Measurements from ENCODE around the gene SCN9A.

DNA sequence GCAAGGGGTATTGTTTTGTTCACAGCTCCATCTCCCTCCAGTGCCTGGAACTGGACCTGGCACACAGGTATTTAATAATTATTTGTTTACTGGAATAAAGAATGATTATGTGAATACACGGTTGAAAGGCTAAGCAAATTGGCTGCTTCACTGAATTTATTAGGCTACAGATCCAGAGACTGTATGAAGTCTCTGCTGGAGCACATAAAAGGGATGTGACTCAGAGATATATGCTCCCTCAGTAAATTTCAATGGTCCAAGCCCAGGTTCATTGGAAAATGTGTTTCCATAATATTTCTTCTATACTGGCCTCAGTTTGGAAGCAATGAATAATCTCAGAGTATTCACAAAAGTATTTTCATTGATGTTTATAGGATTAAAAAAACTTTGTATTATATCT is 126.4 kb downstream of the SCN9A start:
- TF ChIP-seq, protein P1, sequence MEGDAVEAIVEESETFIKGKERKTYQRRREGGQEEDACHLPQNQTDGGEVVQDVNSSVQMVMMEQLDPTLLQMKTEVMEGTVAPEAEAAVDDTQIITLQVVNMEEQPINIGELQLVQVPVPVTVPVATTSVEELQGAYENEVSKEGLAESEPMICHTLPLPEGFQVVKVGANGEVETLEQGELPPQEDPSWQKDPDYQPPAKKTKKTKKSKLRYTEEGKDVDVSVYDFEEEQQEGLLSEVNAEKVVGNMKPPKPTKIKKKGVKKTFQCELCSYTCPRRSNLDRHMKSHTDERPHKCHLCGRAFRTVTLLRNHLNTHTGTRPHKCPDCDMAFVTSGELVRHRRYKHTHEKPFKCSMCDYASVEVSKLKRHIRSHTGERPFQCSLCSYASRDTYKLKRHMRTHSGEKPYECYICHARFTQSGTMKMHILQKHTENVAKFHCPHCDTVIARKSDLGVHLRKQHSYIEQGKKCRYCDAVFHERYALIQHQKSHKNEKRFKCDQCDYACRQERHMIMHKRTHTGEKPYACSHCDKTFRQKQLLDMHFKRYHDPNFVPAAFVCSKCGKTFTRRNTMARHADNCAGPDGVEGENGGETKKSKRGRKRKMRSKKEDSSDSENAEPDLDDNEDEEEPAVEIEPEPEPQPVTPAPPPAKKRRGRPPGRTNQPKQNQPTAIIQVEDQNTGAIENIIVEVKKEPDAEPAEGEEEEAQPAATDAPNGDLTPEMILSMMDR (IDR thresholded peaks at IDR 0.05), result no peak
- TF ChIP-seq EZH2 (IDR thresholded peaks at IDR 0.05; ENCODE audit: borderline replicate concordance, insufficient read depth, low read depth, low read length, poor library complexity, severe bottlenecking), result no peak
